Medulla oblongata (tissue), 1 donor: Measurements from ENCODE around the gene FOCAD.
A peak's percentile ranks its signal among the peaks of the same experiment; 100 is the strongest.
"Not testable (repeated sequence)": the region's sequence is repeated elsewhere in the genome, so short reads cannot be mapped to it uniquely, and the experiment has no call there.

Experiments
- DNase-seq: peaks from one replicate; pipeline ENCODE4 v3.0.0-alpha.2; 2015; ENCODE audit errors: extremely low spot score

The FOCAD gene

DNA sequence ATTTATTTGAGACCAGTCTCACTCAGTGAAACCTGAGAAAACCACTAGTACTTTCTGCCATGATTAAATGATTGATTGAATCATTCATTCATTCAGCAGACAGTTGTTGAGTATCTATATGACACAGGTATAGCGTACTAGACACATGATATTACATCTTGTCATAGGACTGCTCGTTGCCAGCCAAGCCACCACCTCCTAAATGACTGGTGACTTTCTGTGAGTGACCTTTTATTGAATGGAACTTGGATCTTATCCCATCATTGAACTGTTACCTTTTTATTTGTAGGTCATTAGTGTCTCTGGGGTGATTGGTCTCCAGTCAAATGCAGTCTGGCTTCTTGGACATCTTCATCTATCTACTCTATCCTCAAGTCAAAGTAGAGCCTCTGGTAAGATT, 266.6 kb downstream of the FOCAD start:
- DNase-seq: no peak

DNA sequence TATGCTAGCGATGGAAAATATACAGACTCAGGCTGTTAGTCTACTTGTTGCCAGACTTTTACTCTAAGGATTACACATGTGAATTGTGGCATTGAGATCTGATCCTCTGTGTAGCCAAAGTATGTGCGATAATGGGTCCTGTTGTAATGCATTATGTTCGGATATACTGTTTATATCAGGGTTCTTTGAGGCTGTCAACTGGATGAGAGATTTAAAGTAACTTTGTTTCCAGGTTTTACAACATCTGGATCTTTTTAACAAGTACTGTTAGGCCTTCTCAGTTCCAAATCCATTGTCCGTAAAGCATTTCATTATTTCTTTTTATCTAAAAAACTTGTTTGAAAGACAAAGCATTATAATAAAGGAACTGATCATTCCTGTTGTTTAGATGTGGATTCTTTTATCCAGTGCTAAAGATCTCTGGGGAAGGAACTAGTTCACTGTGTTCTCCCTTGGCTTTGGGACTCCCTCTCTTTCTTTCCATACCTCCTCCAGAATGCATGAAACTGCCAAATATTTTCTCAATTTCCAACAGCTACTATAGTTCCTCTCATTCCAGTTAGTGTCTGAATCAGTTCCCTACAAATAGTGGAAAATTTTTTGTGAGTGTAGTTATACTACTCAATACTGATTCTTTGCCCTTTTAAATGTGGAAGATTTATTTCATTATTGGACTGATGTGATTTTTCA, 278.6 kb downstream of the FOCAD start:
- no peak for DNase-seq

DNA sequence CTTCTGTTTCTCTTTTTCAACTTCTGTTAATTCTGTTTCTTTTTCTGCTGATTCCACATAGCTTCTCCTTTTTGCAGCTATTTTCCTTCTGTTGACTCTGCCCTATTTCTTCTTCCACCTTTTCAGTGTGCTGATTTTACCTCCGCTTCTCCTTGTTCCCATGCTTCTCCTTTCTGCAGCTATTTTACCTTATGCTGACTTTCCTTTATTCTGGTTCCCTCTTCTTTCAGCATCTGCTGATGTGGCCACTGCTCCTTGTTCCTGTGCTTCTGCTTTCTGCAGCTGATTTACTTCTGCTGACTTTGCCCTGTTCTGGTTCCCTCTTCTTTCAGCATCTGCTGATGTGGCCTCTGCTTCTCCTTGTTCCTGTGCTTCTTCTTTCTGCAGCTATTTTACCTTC, 288.6 kb downstream of the FOCAD start:
- DNase-seq: no peak

DNA sequence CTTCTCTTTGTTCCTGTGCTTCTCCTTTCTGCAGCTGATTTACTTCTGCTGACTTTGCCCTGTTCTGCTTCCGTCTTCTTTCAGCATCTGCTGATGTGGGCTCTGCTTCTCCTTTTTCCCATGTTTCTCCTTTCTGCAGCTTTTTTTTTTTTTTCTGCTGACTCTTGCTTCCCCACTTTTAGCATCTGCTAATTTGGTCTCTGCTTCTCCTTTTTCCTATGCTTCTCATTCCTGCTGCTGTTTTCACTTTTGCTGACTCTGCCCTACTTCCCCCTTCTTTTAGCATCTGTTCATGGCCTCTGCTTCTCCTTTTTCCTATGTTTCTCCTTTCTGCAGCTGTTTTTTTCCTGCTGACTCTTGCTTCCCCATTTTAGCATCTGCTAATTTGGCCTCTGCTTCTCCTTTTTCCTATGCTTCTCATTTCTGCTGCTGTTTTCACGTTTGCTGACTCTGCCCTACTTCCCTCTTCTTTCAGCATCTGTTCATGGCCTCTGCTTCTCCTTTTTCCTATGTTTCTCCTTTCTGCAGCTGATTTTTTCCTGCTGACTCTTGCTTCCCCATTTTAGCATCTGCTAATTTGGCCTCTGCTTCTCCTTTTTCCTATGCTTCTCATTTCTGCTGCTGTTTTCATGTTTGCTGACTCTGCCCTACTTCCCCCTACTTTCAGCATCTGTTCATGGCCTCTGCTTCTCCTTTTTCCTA, 289.3 kb downstream of the FOCAD start:
- DNase-seq: not testable (repeated sequence)

DNA sequence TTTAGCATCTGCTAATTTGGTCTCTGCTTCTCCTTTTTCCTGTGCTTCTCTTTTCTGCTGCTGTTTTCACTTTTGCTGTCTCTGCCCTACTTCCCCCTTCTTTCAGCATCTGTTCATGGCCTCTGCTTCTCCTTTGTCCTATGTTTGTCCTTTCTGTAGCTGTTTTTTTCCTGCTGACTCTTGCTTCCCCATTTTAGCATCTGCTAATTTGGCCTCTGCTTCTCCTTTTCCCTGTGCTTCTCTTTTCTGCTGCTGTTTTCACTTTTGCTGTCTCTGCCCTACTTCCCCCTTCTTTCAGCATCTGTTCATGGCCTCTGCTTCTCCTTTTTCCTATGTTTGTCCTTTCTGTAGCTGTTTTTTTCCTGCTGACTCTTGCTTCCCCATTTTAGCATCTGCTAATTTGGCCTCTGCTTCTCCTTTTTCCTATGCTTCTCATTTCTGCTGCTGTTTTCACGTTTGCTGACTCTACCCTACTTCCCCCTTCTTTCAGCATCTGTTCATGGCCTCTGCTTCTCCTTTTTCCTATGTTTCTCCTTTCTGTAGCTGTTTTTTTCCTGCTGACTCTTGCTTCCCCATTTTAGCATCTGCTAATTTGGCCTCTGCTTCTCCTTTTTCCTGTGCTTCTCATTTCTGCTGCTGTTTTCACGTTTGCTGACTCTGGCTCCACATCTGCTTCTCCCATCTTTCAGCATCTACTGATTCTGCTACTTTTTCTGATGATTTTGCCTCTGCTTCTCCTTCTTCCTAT, 290.3 kb downstream of the FOCAD start:
- DNase-seq: not testable (repeated sequence)

DNA sequence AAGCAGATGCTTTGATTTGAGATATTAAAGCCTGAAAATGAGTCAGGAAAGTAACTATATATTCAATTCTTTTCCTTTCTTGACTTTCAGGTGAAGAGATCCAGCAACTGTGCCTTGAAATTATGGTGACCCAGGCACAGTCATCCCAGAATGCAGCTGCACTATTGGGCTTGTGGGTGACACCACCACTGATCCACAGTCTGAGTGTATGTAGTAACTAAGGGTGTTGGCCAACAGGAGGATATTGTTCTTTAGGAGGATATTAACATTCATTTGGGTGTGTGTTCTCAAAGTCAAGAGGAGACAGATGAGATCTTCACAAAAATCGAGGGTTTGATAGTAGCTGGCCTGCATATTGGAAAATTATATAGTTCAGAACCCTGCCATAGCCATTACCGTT, 294.2 kb downstream of the FOCAD start:
- no peak for DNase-seq

DNA sequence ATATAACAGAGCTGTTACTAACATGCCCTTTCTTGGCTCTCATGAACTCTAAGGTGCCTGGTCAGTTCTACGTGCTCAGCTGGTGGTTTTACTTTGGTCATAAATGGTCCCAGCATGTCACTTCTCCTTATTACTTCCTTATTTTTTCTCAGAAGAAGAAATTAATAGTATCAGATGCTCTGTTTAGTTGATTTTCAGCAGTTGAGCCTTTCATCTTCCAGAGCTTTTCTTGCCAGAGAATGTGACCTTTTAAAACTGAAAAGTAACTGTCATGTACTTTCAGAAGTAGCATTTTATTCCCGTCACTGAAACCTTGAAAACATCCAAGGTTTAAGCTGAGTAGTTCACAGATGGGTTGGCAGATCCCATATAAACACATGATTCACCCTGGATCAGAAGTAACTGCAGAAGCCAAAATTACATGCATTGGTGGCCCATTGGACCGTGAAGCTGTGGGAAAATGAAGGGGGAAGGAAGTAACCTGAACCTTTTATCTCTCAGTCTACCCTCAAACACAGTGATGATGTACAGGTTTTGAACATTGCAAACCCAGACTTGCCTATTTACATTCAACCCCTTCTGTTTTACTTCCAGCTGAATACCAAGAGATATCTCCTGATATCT, 296.9 kb downstream of the FOCAD start:
- DNase-seq: peak; percentile 49

DNA sequence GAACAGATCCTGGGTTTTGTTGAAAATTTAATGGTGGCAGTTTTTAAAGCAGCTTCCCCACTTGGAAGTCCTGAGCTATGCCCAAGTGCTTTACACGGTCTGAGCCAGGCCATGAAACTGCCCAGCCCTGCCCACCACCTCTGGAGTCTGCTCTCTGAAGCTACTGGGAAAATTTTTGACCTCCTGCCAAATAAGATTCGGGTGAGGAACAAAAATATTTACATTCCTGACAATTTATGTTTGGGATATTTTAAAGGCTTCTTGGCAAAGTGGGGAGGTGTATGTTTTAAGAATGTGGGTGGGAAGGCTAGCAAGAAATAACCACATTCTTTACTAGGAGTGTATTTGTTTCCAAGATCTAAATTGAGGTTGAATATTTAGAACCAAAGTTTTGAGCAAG, 297.4 kb downstream of the FOCAD start:
- DNase-seq: no peak

DNA sequence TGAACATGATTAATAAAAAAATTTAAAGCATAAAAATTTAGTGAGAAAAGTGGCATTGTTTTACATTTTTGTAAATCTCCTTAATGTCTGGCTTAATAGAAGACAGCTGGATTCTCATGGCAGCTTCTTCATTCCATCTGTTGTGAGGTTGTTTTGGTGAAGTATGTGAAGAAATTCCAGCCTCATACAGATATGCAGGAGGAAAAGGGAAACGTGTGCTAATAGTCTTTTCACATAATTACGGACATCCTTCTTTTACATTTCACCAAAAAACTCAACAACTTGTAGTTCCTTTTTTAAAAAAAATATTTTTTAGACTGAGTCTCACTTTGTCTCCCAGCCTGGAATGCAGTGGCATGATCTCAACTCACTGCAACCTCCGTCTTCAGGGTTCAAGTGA, 300.4 kb downstream of the FOCAD start:
- DNase-seq: no peak

DNA sequence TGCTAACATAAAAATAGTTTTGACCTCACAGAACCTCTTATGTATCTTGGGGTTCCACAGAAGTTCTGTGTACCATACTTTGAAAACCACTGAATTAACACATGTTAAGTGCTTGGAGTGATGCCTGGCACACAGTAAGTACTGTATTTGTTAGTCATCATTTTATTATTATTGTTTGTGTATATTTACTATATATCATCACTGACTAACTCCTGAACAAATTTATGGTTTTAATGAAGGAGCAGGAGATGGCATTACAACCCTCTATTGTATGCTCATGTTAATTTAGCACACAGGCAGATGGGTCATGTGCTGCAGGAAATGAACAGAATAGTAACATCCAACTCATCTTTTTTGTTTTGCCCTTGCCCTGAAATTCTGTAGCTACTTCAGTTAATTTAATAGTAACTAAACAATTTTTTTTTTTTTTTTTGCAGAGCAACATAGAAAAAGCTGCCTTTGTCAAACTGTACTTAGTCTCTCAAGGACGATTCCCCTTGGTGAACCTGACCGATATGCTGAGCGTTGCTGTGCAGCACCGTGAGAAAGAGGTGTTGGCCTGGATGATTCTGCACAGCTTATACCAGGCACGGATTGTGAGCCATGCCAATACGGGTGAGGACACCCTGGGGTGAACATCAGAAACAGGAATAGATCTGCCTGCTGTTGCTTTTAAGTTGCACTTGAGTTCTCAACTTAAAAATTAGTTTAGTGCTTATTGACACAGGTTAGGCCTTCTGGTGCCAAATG, 302.0 kb downstream of the FOCAD start:
- no peak for DNase-seq

DNA sequence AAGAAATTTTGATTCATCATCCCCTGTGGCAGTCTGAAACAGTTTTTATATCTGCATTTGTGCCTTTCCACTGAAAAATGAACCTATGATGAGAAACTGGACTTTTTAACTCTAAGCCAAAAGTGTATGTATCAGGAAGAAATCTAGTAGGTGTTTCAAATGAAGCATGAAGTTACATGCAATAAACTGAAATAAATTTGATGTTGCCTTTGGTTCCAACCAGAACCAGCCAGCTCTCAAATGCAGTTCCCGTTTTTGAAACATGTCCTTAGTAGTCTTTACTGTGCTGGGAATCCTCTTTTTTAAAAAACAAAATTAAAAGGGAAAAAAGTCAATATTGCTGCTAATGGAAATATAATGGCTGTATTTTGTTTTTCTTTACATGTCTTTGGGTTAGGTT, 303.5 kb downstream of the FOCAD start:
- no peak for DNase-seq

DNA sequence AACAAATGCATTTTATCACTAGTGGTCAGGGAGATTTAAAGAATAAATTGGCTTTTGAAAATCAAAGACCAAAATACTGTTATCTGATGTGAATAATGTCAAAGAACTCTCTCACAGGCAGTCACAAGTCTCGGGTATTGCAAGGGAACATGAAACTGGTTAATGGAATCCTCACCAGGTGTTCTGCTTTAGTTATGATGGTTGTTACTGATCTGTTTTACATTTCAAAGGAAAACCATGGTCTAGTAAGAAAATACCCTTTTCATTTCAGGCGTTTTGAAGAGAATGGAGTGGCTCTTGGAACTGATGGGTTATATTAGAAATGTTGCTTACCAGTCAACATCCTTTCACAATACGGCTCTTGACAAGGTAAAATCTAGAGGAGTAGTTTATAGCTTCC, 304.0 kb downstream of the FOCAD start:
- no peak for DNase-seq

DNA sequence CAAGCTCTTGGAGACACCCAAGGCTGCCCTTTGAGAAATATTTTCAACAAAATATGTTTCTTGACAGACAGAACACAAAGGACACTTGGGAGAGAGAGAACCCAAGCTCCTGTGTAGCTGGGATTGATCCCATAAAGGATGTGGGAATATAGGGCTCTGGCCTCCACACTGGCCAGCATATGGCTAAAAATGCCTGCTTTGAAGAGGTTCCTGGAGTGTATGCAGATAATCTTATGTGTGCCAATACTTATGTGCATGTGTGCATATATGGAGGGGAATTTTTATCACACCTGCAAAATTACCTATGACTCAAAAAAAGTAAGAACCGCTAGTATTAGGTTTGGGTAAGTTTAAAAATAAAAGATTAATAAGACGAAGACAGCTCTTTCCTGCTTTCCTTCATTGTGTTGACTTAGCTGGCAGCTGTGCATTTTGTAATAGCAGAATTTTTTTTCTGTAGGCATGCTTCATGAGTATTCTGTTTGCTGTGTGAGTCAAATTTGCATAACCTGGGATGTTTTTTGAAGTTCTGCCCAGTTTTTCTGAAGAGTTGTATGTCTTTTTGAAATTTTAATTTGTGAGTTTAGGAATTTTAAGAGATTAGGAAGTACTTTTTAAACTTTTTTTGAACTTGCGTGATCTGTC, 304.7 kb downstream of the FOCAD start:
- DNase-seq: no peak

DNA sequence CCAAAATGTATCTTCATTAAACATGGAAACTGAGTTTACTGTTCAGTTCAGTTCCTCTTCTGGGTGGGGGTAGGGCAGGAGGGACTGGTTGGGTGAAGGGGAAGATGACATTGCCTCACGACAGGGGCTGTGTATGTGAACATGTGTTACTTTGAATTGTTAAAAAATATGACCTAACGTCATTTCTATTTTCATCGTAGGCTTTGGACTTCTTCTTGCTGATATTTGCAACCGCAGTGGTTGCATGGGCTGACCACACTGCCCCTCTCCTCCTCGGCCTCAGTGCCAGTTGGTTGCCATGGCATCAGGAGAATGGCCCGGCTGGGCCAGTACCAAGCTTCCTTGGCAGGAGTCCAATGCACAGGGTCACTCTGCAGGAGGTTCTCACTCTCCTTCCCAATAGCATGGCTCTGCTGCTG, 305.9 kb downstream of the FOCAD start:
- peak; percentile 87 for DNase-seq

DNA sequence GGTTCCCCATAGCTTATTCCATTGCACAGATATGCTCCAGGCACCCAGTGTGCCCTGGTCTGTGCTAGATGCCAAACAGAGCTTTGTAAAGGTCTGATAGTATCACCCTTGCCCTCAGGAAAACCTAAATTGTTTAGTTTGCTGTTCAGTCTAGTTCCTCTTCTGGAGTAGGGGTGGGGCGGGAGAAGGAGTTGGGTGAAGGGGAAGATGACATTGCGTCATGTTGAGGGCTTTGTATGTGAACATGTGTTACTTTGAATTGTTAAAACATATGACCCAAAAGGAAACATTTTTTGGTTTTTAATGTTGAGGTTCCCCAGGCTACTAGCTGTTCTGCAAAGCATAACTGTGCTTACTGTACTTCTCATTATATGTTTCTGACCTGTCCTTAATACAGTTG, 306.8 kb downstream of the FOCAD start:
- peak; percentile 74 for DNase-seq

DNA sequence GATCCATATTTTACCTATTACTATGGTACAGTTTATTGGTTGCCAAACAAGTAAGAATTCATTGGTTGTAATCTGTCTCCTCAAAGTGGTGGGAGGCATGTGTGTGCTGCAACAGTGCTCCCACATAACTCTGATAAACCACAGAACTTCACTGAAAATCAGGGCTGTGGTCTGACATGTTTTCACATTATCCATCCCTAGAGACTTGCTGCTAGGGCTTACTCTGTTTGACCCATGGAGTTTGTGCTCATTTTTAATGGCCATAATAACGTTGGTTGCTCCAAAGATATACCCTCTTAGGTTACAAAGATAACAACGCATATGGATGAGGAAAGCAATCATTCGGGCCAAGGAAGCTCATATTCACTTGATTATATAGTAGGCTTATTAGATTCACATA, 310.4 kb downstream of the FOCAD start:
- no peak for DNase-seq

DNA sequence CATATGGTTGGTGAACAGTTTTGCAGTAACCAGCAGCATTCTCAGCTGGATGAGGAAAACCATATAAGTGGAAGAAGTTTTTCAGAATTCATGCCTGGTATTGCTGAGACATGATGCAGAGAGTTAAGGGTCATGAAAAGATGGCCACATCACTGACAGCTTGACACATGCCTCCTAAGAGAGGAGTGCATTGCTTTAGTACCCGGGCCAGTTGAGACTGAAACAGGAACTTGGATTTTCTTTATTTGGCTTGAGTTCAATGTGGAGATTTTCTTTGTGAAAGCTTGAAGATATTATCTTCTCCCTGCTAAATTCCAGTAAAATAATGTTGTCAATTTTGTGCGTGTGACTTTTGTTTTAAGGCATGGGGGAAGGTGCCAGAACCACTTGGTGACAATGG, 311.6 kb downstream of the FOCAD start:
- DNase-seq: peak; percentile 21

DNA sequence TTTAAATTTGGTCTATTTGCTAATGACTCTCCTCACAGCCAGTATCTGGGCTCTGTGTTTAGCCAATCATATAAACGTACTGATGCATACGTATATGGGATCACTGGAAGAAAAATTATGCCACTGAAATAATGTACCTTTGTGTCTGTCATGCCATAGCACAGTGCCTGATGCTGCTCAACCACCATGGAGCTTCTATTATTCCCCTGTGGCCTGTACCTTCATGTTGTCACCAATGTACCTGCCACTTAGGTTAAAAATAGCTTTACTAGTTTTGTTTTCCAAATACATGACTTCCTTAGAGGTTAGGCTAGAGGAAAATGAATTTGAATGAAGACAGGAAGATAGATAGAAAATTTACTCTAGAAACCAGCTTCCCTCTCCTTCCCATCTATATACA, 312.8 kb downstream of the FOCAD start:
- DNase-seq: no peak

DNA sequence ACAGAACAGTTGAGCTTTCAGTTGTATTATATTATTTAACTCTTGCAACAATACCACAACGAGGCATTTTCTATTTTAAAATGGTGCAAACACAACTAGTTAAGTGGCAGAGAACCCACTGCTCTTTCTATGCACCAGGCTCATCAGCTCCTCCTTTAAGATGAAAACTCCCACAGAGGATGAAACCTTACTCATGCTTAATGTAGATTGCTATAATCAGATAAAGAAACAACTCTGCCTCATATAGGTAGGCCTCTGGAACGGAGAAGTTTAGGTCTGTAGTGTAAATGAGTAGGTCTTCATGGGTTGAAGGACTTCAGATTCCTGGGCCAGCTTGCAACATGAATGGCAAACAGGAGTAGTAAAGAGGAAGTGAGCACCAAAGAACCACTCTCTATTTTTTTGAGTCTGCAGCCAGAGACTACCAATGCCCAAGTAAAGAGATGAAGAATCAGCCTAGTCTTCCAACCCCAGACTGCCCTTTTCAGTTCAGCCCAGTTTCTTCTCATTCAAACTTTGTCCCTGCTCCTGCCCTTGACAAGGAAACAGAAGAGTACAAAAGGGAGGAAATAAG, 313.5 kb downstream of the FOCAD start:
- no peak for DNase-seq

DNA sequence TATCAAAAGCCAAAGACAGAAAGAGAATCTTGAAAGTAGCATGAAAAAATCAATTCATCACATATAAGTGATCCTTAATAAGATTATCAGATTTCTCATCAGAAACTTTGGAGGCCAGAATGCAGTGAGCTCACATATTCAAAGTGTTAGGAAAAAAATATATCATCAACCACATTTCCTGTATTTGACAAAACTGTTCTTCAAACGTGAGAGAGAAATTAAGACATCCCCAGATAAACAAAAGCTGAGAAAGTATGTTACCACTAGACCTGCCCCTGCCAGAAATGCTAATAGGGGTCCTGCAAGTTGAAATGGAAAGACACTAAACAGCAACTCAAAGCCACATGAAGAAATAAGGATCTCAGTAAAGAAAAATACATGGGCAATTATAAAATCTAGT, 317.5 kb downstream of the FOCAD start:
- DNase-seq: no peak

DNA sequence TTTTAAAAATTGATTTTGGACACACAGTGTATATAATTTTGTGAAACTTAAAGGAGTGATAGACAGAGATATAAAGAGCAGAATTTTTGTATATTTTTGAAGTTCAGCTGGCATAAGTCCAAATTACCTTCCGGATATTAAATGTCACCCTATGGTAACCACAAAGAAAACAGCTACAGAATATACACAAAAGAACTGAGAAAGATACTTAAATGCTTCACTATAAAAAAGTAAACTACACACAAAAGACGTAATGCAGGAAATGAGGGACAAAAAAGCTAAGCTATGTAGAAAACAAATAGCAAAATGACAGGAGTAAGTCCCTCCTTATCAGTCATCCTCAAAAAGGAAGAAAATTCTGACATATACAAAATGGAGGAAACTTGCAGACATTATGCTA, 318.0 kb downstream of the FOCAD start:
- DNase-seq: no peak
